ELF-1 (cell line): Measurements from ENCODE around the gene SLC35D3.
A peak's percentile ranks its signal among the peaks of the same experiment; 100 is the strongest.
"Not testable (repeated sequence)": the region's sequence is repeated elsewhere in the genome, so short reads cannot be mapped to it uniquely, and the experiment has no call there.

Experiments used
- DNase-seq: peaks from one replicate; pipeline ENCODE4 v3.0.0-alpha.2; 2016; ENCODE audit warnings: low read depth, low spot score

SLC35D3 gene

DNA sequence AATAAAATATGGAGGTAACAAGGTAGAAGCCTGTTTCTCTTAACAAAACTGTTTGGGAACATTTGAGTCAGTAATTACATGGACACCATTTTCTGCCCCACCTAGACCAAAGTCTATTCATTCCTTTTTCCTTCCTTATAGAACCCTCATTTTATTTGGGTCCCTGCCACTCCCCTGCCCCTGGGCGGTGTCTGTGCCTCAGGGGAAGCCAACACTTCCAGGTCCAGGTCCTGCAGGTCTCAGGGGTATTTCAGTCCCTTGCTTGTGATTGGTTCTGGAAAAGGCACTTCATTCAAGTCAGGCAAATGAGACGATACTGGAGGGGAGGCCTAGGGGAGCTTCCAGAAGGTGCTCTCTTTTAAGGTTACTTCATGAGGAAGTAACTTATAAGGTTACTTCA is 42.3 kb downstream of the SLC35D3 start:
- no peak for DNase-seq

DNA sequence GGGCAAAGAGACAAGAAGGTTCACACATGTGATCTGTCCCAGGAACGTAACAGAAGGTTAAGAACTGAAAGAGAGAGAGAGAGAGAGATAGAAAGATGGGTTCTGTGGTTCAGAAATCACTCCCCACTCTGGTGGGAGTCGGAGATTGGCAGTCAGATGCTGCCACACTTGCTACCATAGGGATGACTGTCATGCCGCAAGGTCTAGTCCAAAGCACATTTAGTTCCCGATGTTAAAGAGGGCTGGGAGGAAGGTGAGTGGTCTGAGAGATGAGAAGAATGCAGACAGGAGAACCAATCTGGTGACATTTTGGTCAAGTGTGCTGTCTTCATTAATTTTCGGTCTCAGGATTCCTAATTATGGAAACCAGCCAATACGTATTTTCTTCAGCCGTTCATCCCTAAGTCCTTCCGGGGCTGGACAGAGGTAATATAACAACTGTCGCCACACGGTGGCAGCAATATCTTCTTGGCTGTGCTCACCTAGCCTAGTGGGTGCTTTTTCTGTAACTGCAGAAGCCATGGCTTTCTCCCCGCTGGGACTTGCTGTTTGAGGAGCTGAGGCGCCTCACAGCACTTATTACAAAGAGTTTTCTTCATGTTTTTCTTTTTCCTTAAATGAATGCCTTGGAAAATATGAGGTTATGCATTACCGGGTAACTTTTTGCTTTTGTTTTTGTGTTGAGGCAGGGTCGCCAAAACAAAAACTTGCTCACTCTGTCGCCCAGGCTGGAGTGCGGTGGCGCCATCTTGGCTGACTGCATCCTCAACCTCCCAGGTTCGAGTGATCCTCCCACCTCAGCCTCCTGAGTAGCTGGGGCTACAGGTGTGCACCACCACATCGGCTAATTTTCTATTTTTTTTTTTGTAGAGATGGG is 46.0 kb downstream of the SLC35D3 start:
- DNase-seq = peak; percentile 82

DNA sequence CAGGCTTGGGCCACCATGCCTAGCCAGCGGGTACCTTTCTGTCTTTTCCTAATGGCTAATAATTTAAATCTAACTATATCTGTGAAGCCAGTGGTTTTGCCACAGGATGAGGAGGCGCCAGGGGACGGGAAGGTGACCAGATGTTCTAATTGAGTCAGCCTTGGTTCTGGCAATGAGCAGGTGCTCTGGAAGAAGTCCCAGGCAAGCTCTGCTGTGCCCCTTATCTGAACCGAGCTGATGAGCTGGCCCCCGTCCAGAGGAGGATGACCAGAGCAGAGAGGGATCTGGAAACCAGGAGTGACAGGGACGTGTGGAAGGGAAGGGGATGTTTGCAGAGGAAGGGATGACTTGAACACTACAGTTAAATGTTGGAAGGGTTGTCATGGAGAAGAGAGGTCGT is 46.7 kb downstream of the SLC35D3 start:
- no peak for DNase-seq

DNA sequence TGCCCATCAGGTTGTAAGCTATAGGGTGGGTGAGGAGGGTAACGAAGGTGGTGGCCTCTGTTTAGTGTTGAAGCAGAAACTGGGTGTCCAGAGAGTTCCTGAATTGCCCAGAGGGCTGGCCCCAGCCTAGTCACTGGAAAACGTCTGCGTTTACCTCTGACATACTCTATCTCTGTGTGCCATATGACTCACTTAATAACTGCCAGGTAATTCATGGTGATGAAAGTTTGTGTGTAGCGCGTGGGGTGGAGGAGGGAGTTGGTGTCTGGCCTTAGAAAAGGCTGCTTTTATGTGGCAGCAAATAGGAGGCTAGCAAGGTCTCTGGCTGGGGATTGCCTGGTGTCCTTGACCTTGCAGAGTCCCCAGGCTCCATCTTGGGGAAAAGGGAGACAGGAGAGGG is 47.3 kb downstream of the SLC35D3 start:
- no peak for DNase-seq

DNA sequence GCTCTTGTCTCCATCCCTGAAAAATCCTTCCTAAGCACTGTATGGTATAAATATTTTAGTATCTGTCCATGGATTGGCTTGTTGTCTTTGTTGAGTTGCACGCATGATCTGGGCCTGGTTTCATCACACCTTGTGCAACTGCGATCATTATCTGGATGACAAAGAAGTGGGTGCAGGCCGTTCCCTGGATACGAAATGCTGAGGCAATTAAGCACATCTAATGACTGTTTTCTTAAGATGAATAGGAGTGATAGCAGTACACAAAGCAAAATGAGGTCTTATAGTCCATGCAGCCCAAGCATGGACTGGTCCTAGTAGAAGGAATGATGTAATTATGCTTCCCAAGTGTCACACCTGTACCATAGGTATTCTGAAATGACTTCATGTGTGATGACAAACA is 47.8 kb downstream of the SLC35D3 start:
- no peak for DNase-seq

DNA sequence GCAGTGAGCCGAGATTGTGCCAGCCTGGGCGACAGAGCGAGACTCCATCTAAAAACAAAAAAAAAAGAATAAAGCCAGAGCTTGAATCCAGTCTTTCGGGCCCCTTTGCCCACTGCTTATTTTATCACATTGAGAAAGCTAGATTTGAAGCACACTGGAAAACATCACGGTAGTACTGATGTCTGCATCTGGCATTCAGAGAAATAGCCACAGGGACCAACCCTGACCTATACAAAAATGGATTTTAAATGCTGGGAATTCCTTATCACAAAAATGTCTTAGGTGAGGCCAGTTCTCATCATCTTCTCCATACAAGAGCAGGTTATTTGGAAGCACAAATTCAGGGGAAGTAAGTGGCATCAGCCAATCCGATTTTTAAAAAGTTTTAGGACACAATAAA is 49.5 kb downstream of the SLC35D3 start:
- no peak for DNase-seq

DNA sequence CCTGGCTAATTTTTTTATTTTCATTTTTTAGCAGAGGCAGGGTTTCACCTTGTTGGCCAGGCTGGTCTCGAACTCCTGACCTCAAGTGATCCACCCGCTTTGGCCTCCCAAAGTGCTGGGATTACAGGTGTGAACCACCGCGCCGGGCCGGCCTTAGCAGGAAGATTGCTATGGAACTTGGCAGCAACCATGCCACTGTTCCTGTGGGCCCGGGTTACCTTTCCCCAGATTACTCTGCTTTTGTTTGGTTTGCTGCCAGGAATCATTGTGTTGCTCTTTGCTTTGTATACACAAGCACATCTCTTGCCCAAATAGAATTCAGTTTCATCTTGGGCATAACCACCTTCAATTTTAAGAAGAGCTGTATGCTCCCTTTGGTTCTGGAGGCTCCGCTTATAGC is 51.7 kb downstream of the SLC35D3 start:
- DNase-seq = not testable (repeated sequence)
